HT1080 (cell line): ENCODE measurements around the gene HCN1. TPM values are rescaled to one million over a fixed set of nuclear protein-coding genes. Genes with fewer than 3 reads are reported as not detected.

Experiments used
- DNase-seq: peaks from one replicate; pipeline ENCODE4 v3.0.0-alpha.2; 2015; ENCODE audit warnings: low read depth
- polyA plus RNA-seq, 2 experiments: library from polyadenylated mRNA; depleted of rRNA; stranded (reverse); fragments of >200 nt; gene quantifications; 2 replicates each; pipeline ENCODE4 v1.2.3, GENCODE V29; 2015
- total RNA-seq: library from RNA; depleted of rRNA; stranded (reverse); fragments of >200 nt; shearing (Covaris generic); gene quantifications from 2 replicates; pipeline ENCODE4 v1.2.3, GENCODE V29; 2014; rRNA removed

HCN1 gene
- not detected in 2 replicates for total RNA-seq
- 0.02 TPM in 1 of 2 replicates, not detected in the other for polyA plus RNA-seq (2015; cell fraction: cytosol; rRNA removed)
- polyA plus RNA-seq (2015; cell fraction: nucleus; rRNA removed): 0.26 TPM in 1 of 2 replicates, not detected in the other

DNA sequence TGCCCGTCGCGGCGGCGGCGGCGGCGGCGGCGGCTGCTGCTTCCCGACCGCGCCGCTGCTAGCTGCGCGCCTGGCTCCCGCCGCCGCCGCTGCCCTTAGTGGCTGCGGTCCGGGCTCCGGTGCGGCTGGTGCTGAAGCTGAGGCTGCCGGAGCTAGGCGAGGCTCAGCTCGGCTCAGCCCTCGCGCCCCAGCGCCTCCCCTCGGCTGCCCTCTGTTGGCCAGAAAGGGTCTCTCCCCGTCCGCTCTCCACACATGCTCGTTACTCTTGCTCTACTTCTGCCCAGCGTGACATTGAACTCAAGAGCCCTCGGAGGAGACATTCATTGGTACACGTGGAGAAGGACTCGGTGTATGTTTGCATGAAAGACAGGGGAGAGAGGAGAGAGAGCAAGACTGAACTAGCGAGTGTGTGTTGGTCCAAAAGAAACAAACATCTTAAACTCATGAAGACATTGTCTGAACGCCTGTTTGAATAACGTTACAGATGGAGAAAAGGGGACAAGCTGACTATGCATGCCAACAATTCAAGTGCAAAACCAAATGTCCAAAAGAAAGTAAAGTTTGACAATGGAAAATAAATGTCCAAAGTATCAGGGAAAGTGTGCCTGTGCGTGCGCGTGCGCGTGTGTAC, at the start of gene HCN1:
Gene HCN1, minus strand, starts transcription at position 175 of the 631 bp plus-strand sequence.
- DNase-seq: no peak

DNA sequence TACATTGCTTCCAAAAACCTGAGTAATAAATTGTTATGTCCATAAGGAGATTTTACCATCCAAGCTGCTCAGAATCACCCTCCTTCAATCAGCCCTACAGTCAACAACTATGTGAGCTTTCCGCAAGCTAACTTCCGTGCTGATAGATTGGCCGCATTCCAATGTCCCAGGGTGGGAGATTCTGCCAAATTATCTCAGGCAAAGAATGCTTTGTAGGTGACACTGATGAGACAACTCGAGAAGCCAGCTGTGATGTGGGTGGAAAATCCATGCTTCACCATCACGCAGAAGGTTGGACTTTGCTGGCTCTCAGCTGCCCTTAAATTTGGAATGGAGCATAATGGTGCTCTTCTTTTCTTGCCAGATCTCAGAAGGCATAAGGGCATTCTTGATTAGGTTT, 44.9 kb upstream of the HCN1 start:
- DNase-seq: no peak

DNA sequence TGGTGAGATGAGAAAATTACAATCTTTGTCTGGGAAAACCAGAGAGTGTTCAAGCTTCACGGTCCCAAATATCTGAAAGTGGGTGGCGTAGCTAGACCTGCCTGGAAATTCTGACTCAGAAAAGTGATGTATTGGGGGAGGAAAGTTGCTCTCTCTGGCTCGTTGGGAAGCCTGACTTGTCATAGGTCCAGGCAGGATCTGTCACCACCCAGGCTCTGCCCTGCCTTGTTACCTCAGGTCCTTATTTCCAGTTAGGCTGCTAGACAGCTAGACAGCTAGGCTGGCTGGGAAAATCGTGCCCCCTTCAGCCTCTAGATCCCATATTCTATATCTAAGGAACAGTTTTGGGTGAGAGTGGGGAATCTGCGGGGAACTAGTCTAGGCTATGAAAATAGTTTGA, 41.0 kb upstream of the HCN1 start:
- no peak for DNase-seq

DNA sequence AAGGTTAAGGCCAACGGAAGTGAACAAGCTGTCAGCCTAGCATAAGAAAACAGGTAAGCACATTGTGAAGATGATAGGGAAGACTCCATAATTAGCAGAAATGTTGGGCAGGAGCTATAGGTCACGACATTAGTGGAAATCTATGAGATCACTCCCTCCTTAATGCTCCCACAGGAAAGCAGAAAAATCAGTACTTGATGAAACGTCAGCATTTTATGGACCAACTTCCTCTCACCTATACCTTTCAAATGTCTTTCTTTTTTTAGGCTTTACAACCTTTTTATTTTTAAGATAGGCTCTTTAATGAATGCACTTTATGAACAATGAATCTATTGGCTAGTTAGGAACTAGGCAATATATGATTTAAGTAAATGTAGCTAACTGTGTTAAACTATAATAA, 29.4 kb upstream of the HCN1 start:
- no peak for DNase-seq

- no peak for DNase-seq
Measured at GRCh38 chr5:45697201-45697600, 1.0 kb upstream of the HCN1 start.

DNA sequence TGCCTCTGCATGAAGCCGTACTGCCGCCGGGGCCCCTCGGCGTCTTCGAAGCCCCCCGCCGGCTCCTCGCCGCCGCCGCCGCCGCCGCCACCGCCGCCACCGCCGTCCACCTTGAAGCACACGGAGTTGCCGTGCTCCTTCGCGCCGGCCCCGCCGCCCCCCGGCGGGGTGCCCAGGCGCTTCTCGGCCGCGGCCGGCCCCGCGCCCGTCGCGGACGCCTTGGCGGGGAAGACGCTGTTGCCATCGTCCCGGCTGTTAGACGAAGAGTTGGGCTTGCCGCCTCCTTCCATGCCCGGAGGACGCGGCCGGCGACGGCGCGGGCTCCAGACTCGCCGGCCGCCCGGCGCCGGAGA, 400 bp downstream of the HCN1 start:
- DNase-seq: no peak

- no peak for DNase-seq
Measured at GRCh38 chr5:45694971-45695803, 993 bp downstream of the HCN1 start.

GRCh38 chr5:45694255-45694814, 1.8 kb downstream of the HCN1 start:
- no peak for DNase-seq

- no peak for DNase-seq
Measured at GRCh38 chr5:45692481-45692880, 3.7 kb downstream of the HCN1 start.

GRCh38 chr5:45691656-45692055, 4.5 kb downstream of the HCN1 start:
- no peak for DNase-seq

- no peak for DNase-seq
Measured at GRCh38 chr5:45687701-45688100, 8.5 kb downstream of the HCN1 start.

DNA sequence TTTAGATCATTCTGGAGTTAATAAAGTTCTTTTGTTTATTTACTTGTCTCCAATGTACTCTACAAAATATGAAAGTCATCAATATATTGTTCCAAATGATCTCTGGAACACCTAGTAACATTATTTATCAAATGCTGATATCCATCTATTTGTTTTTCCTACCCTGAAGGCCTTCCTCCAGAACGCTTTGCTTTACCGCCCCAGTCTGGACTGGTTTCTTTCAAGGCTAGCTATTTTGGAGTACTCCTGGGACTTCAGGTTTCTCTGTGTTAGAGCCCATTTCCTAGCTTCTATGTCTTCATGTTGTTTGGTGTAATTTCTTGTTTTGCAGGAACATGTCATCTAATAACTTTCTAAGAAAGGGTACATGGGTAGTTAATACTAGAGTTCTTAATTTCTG, 9.6 kb downstream of the HCN1 start:
- DNase-seq: no peak

GRCh38 chr5:45684118-45684517, 12.1 kb downstream of the HCN1 start:
- DNase-seq: no peak

- DNase-seq: no peak
Measured at GRCh38 chr5:45680950-45681349, 15.2 kb downstream of the HCN1 start.

DNA sequence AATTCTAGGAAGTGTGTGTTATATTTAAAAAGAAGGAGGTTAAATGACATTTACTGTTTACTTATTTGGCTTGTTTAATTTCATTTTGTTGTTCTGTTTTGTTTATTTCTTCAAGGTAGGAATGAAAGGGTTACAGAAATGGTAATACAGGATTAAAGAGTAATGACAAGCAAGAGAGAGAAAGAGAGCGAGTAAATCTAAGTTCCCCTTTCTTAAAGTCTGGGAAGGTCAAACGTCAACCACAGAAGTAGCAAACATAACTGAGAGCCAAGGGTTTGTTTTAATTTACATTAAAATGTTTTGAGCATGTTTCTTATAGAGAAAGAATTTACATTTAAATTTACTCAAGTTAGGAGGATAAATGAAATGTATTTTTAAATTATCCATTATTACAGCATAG, 18.7 kb downstream of the HCN1 start:
- DNase-seq: no peak

- DNase-seq: no peak
Measured at GRCh38 chr5:45672271-45672670, 23.9 kb downstream of the HCN1 start.

GRCh38 chr5:45648744-45649143, 47.4 kb downstream of the HCN1 start:
- no peak for DNase-seq

DNA sequence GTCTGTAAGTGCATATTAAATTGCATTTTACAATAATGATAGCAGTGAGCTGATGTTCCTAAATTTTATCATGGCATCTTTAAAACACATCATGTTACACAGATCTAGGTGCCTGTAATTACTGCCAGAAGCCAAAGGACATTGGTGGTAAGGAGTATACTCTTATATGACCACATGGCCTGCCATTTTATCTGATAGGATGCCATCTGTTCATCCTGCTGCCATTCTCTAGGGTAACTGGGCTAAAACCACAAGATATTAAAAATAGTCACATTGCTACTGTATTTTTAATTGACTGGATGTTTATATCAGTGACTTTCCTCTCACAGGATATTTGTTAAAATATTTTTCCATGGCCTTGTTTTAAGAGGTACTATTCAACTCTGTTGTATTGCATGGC, 53.1 kb downstream of the HCN1 start:
- no peak for DNase-seq

GRCh38 chr5:45642370-45642769, 53.8 kb downstream of the HCN1 start:
- DNase-seq: no peak

GRCh38 chr5:45639040-45639439, 57.1 kb downstream of the HCN1 start:
- peak; percentile 4 for DNase-seq

GRCh38 chr5:45627076-45627656, 69.0 kb downstream of the HCN1 start:
- DNase-seq: no peak

DNA sequence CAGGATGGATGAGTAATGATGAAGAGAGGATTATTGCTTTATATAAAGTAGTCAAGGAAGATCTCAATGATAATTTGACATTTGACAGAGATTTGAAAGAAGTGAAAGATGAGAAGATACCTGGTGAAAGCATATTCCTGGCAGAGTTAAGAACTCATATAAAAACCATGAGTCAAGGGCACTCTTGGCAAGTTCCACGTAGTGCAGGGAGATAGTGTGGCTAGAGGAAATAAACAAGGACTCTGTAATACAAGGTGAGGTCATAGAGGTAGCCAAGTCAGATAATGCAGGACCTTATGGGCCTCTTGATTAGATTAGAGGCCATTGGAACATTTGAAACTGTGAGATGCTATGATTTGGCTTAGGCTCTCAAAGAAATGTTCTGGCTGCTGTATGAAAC, 72.3 kb downstream of the HCN1 start:
- DNase-seq: peak; percentile 24
